Measurements from ENCODE around the gene PRAMEF2.
"Not testable (repeated sequence)": the region's sequence is repeated elsewhere in the genome, so short reads cannot be mapped to it uniquely, and the experiment has no call there.

GRCh38 chr1:12856786-12857185, at the start of gene PRAMEF2:
- not testable (repeated sequence) for TF ChIP-seq CTCF, POLR2A (IDR thresholded peaks at IDR 0.05)

Measured in stomach (tissue), 4 donors.